NCI-H2107 treated with DMSO at 0.1 percent for 48 hours (cell line): ENCODE measurements around the gene APBA2.
"Not testable (repeated sequence)": the region's sequence is repeated elsewhere in the genome, so short reads cannot be mapped to it uniquely, and the experiment has no call there.

Experiments used
- DNase-seq: peaks from one replicate; lab custom pipeline; 2025; ENCODE audit not compliant: unreplicated experiment; lab: John Stamatoyannopoulos, UW

Gene APBA2

GRCh38 chr15:28885630-28886430 lies at the start of gene APBA2:
Gene APBA2, plus strand, starts transcription at chr15:28885974. Its CDS starts 167,911 bp downstream, at chr15:29053885.
- DNase-seq = no peak

- DNase-seq = not testable (repeated sequence)
These were observed 45.5 kb upstream of the APBA2 start for GRCh38 chr15:28840285-28840684.

- not testable (repeated sequence) for DNase-seq
These were observed 43.6 kb upstream of the APBA2 start for GRCh38 chr15:28842210-28842609.

- not testable (repeated sequence) for DNase-seq
These were observed 42.3 kb upstream of the APBA2 start for GRCh38 chr15:28843520-28843919.

GRCh38 chr15:28844147-28844546 lies 41.6 kb upstream of the APBA2 start:
- DNase-seq = not testable (repeated sequence)

- not testable (repeated sequence) for DNase-seq
These were observed 38.5 kb upstream of the APBA2 start for GRCh38 chr15:28847247-28847646.

- DNase-seq = not testable (repeated sequence)
These were observed 37.8 kb upstream of the APBA2 start for GRCh38 chr15:28847959-28848358.

GRCh38 chr15:28848521-28848920 lies 37.3 kb upstream of the APBA2 start, which contains the start of gene GOLGA6L7:
Gene GOLGA6L7, minus strand, starts transcription at chr15:28848644. Its CDS starts 95 bp downstream, at chr15:28848549.
- not testable (repeated sequence) for DNase-seq

- DNase-seq = not testable (repeated sequence)
These were observed 36.5 kb upstream of the APBA2 start for GRCh38 chr15:28849271-28849670.

GRCh38 chr15:28849766-28850165 lies 36.0 kb upstream of the APBA2 start:
- not testable (repeated sequence) for DNase-seq

- DNase-seq = not testable (repeated sequence)
These were observed 32.1 kb upstream of the APBA2 start for GRCh38 chr15:28853654-28854053.

- not testable (repeated sequence) for DNase-seq
These were observed 31.2 kb upstream of the APBA2 start for GRCh38 chr15:28854578-28854977.

GRCh38 chr15:28861031-28861534 lies 24.7 kb upstream of the APBA2 start:
- no peak for DNase-seq

GRCh38 chr15:28861589-28862293 lies 24.0 kb upstream of the APBA2 start:
- DNase-seq = not testable (repeated sequence)

- DNase-seq = no peak
These were observed 16.9 kb upstream of the APBA2 start for GRCh38 chr15:28868744-28869345.

- DNase-seq = no peak
These were observed 14.6 kb upstream of the APBA2 start for GRCh38 chr15:28871168-28871567.

GRCh38 chr15:28873006-28873405 lies 12.8 kb upstream of the APBA2 start:
- DNase-seq = no peak

GRCh38 chr15:28873585-28874190 lies 12.1 kb upstream of the APBA2 start:
- no peak for DNase-seq

GRCh38 chr15:28875461-28876000 lies 10.2 kb upstream of the APBA2 start:
- DNase-seq = no peak

GRCh38 chr15:28876131-28876844 lies 9.5 kb upstream of the APBA2 start:
- no peak for DNase-seq
